Endodermal cell (in vitro differentiated cells): Measurements from ENCODE around the gene EIF3B. TPM values are rescaled to one million over a fixed set of nuclear protein-coding genes. Genes with fewer than 3 reads are reported as not detected.
A peak's percentile ranks its signal among the peaks of the same experiment; 100 is the strongest.
"Not testable (repeated sequence)": the region's sequence is repeated elsewhere in the genome, so short reads cannot be mapped to it uniquely, and the experiment has no call there.

Source experiments
- DNase-seq: peaks from one replicate; pipeline ENCODE4 v3.0.0-alpha.2; 2017
- H3K27ac ChIP-seq: 2 replicates; pipeline ENCODE4 v1.5.1; 2013; ENCODE audit warnings: mild to moderate bottlenecking, low read depth, low read length, moderate library complexity
- H3K27me3 ChIP-seq: 2 replicates; pipeline ENCODE4 v1.6.1; 2013; ENCODE audit warnings: mild to moderate bottlenecking, low read length, moderate library complexity; ENCODE audit not compliant: insufficient read depth, control insufficient read depth, poor library complexity, severe bottlenecking
- H3K36me3 ChIP-seq: 2 replicates; pipeline ENCODE4 v1.7.0; 2013; ENCODE audit warnings: mild to moderate bottlenecking, low read length, moderate library complexity; ENCODE audit not compliant: control insufficient read depth, insufficient read depth
- H3K4me1 ChIP-seq: one replicate; pipeline ENCODE4 v1.7.0; 2013; ENCODE audit warnings: low read length; ENCODE audit not compliant: control insufficient read depth, insufficient read depth
- H3K4me3 ChIP-seq: 2 replicates; pipeline ENCODE4 v1.5.1; 2013; ENCODE audit warnings: mild to moderate bottlenecking, low read length, moderate library complexity
- H3K9ac ChIP-seq: 2 replicates; pipeline ENCODE4 v1.6.1; 2013; ENCODE audit warnings: mild to moderate bottlenecking, low read length, moderate library complexity; ENCODE audit not compliant: poor library complexity, severe bottlenecking; ENCODE audit errors: extremely low read depth
- H3K9me3 ChIP-seq: 2 replicates; pipeline ENCODE4 v1.6.1; 2013; ENCODE audit warnings: mild to moderate bottlenecking, low read length, moderate library complexity; ENCODE audit not compliant: control insufficient read depth
- H3K27ac Mint-ChIP-seq: 2 replicates; pipeline ENCODE4 v1.8.0; 2020; ENCODE audit warnings: mixed read lengths
- H3K27me3 Mint-ChIP-seq: 2 replicates; pipeline ENCODE4 v1.8.0; 2021; ENCODE audit warnings: mild to moderate bottlenecking, mixed read lengths; ENCODE audit not compliant: insufficient read depth
- H3K36me3 Mint-ChIP-seq: 2 replicates; pipeline ENCODE4 v1.8.0; 2020; ENCODE audit warnings: low read depth, mixed read lengths
- H3K4me1 Mint-ChIP-seq: 2 replicates; pipeline ENCODE4 v1.8.0; 2020; ENCODE audit warnings: mixed read lengths
- H3K4me3 Mint-ChIP-seq: 2 replicates; pipeline ENCODE4 v1.8.0; 2020; ENCODE audit warnings: mild to moderate bottlenecking, moderate library complexity, mixed read lengths
- H3K9me3 Mint-ChIP-seq: 2 replicates; pipeline ENCODE4 v1.8.0; 2020; ENCODE audit warnings: mild to moderate bottlenecking, mixed read lengths
- CTCF ChIP-seq: fragments of 200-600 bp; sonication (generic); conservative IDR thresholded peaks from 2 replicates; pipeline ENCODE4 v1.5.0; 2021; ENCODE audit warnings: antibody characterized with exemption, mild to moderate bottlenecking
- WGBS, 2 experiments: methylation state at CpG; one replicate each; pipeline versions ENCODE4 v1.1.5 to v1.1.7; 2013; ENCODE audit warnings: missing lambda C conversion rate in 2 of 2, mixed read lengths in 1 of 2; ENCODE audit not compliant: insufficient coverage in 1 of 2, insufficient read length in 1 of 2; 5-methylcytosine and 5-hydroxymethylcytosine counted together
- total RNA-seq, 2 donors: library from RNA; stranded (reverse); fragmentation: NEBNext Ultra II Directional in 1 of 2; extraction: Animal tissue kit (Norgen Biotek cat#: 25700) in 1 of 2; gene quantifications; 2 replicates in 1 of 2; 3 replicates in 1 of 2; pipeline ENCODE4 v1.2.1, GENCODE V29; 2021

EIF3B gene
- total RNA-seq, 2 donors from 2014 or later: 172 to 220 TPM

- no peaks in the 10 kb centered on the region for H3K27me3 Mint-ChIP-seq
- H3K9me3 Mint-ChIP-seq: no peaks in the 10 kb centered on the region
- Histone ChIP-seq H3K9me3 (no peaks in the 10 kb centered on the region), H3K9ac (no peak overlapping the region), H3K36me3 (no peaks in the 10 kb centered on the region), H3K4me1 (no peaks in the 10 kb centered on the region), H3K4me3 (no peak overlapping the region), H3K27me3 (no peaks in the 10 kb centered on the region), H3K27ac (no peak overlapping the region)
- no peak for TF ChIP-seq CTCF
- no peak overlapping the region for H3K4me3 Mint-ChIP-seq
- no peak overlapping the region for H3K27ac Mint-ChIP-seq
- H3K4me1 Mint-ChIP-seq: no peaks in the 10 kb centered on the region
- 92 to 95% methylated on average over 18 to 20 of the region's 20 CpGs for WGBS, 2 experiments
- DNase-seq: no peak
- peaks cover 8% of the 10 kb centered on the region for H3K36me3 Mint-ChIP-seq
Measured at GRCh38 chr7:2336626-2337299, 17.9 kb upstream of the EIF3B start.

GRCh38 chr7:2347351-2348063 is 7.1 kb upstream of the EIF3B start:
- not testable (repeated sequence) for H3K27ac ChIP-seq, H3K4me3 Mint-ChIP-seq, H3K4me3 ChIP-seq, H3K9me3 ChIP-seq, DNase-seq, H3K36me3 ChIP-seq, H3K9me3 Mint-ChIP-seq, H3K27me3 Mint-ChIP-seq, H3K27me3 ChIP-seq, H3K4me1 ChIP-seq, H3K9ac ChIP-seq, H3K4me1 Mint-ChIP-seq
- WGBS, 2 experiments: 91 to 100% methylated on average over 8 to 15 of the region's 15 CpGs
- Mint-ChIP-seq H3K27ac (peak overlapping the region; percentile 82), H3K36me3 (peaks cover 16% of the 10 kb centered on the region)

GRCh38 chr7:2350055-2350454 is 4.6 kb upstream of the EIF3B start:
- DNase-seq: no peak
- H3K27ac Mint-ChIP-seq: peak overlapping the region; percentile 70
- WGBS, 2 experiments: 93 to 97% methylated on average over 3 to 9 of the region's 9 CpGs
- no peaks in the 10 kb centered on the region for H3K9me3 Mint-ChIP-seq
- Histone ChIP-seq H3K27me3 (no peaks in the 10 kb centered on the region), H3K27ac (no peak overlapping the region), H3K36me3 (no peaks in the 10 kb centered on the region), H3K9ac (no peak overlapping the region), H3K9me3 (no peaks in the 10 kb centered on the region), H3K4me3 (no peak overlapping the region), H3K4me1 (no peaks in the 10 kb centered on the region)
- H3K4me3 Mint-ChIP-seq: no peak overlapping the region
- peaks cover 2% of the 10 kb centered on the region for H3K4me1 Mint-ChIP-seq
- no peak for TF ChIP-seq CTCF
- H3K27me3 Mint-ChIP-seq: no peaks in the 10 kb centered on the region
- peaks cover 15% of the 10 kb centered on the region for H3K36me3 Mint-ChIP-seq
